HepG2 (cell line): ENCODE results near the gene MTX1. TPM values are rescaled to one million over a fixed set of nuclear protein-coding genes. Genes with fewer than 3 reads are reported as not detected.

ENCODE experiments used
- ATF7 ChIP-seq, 2 experiments: fragments of 450-650 bp in 1 of 2; sonication (generic) in 1 of 2; formaldehyde crosslinking in 1 of 2; IDR thresholded peaks; 2 replicates each; pipeline versions ENCODE4 v1.4.0 to v1.6.1; 2016 to 2020; ENCODE audit warnings: antibody characterized with exemption in 1 of 2, mild to moderate bottlenecking in 1 of 2, missing genetic modification reagents in 1 of 2
- CENPX ChIP-seq: sonication (generic); formaldehyde crosslinking; IDR thresholded peaks from 2 replicates; pipeline ENCODE4 v1.9.0; 2021; ENCODE audit warnings: mild to moderate bottlenecking, missing genetic modification reagents, moderate library complexity
- ERF ChIP-seq: IDR thresholded peaks from 2 replicates; pipeline ENCODE4 v1.6.1; 2018; ENCODE audit warnings: missing biosample characterization, missing genetic modification reagents
- EZH2 ChIP-seq: conservative IDR thresholded peaks from 2 replicates; pipeline ENCODE4 v1.6.1; 2012; ENCODE audit warnings: mild to moderate bottlenecking, low read depth, low read length, moderate library complexity
- GATA4 ChIP-seq: sonication (generic); IDR thresholded peaks from 2 replicates; pipeline ENCODE4 v1.6.1; 2016; ENCODE audit warnings: antibody characterized with exemption, low read depth, borderline replicate concordance
- GFI1 ChIP-seq: sonication (generic); formaldehyde crosslinking; IDR thresholded peaks from 2 replicates; pipeline ENCODE4 v1.5.0; 2020; ENCODE audit warnings: missing genetic modification reagents, mild to moderate bottlenecking, borderline replicate concordance
- KLF12 ChIP-seq: sonication (generic); formaldehyde crosslinking; IDR thresholded peaks from 2 replicates; pipeline ENCODE4 v1.4.0; 2020; ENCODE audit warnings: missing genetic modification reagents, borderline replicate concordance
- KLF6 ChIP-seq: IDR thresholded peaks from 2 replicates; pipeline ENCODE4 v1.8.0; 2016; ENCODE audit warnings: missing biosample characterization, missing genetic modification reagents
- MZF1 ChIP-seq: sonication (generic); formaldehyde crosslinking; IDR thresholded peaks from 2 replicates; pipeline ENCODE4 v1.8.1; 2023; ENCODE audit warnings: mild to moderate bottlenecking, missing genetic modification reagents, borderline replicate concordance
- RCOR2 ChIP-seq: IDR thresholded peaks from 2 replicates; pipeline ENCODE4 v1.6.1; 2016; ENCODE audit warnings: missing biosample characterization, missing genetic modification reagents
- SP5 ChIP-seq: IDR thresholded peaks from 2 replicates; pipeline ENCODE4 v1.6.1; 2016; ENCODE audit warnings: low read depth, borderline replicate concordance
- TAF15 ChIP-seq: fragments of 200-400 bp; formaldehyde crosslinking; IDR thresholded peaks from one replicate; pipeline ENCODE4 v1.6.1; 2018; ENCODE audit warnings: mild to moderate bottlenecking, low read depth, low read length; ENCODE audit not compliant: poor library complexity, severe bottlenecking
- WIZ ChIP-seq: sonication (generic); formaldehyde crosslinking; IDR thresholded peaks from 2 replicates; pipeline ENCODE4 v1.5.1; 2020; ENCODE audit warnings: mild to moderate bottlenecking, missing genetic modification reagents
- ZBTB21 ChIP-seq: sonication (generic); formaldehyde crosslinking; IDR thresholded peaks from 2 replicates; pipeline ENCODE4 v1.4.0; 2020; ENCODE audit warnings: missing genetic modification reagents
- ZC3H4 ChIP-seq: sonication (generic); formaldehyde crosslinking; IDR thresholded peaks from 2 replicates; pipeline ENCODE4 v1.4.0; 2020; ENCODE audit warnings: missing genetic modification reagents, borderline replicate concordance
- ZFP41 ChIP-seq: sonication (generic); formaldehyde crosslinking; IDR thresholded peaks from 2 replicates; pipeline ENCODE4 v1.4.0; 2020; ENCODE audit warnings: mild to moderate bottlenecking, missing genetic modification reagents, borderline replicate concordance
- ZNF263 ChIP-seq: sonication (generic); formaldehyde crosslinking; IDR thresholded peaks from 2 replicates; pipeline ENCODE4 v1.4.0; 2020; ENCODE audit warnings: missing genetic modification reagents
- ZNF891 ChIP-seq: sonication (generic); formaldehyde crosslinking; IDR thresholded peaks from 2 replicates; pipeline ENCODE4 v1.5.0; 2020; ENCODE audit warnings: mild to moderate bottlenecking, missing genetic modification reagents
- polyA plus RNA-seq, 8 experiments: library from polyadenylated mRNA; depleted of rRNA in 3 of 8; stranded (reverse) in 7 of 8; unstranded in 1 of 8; fragments of >200 nt; fragmentation: Illumina TruSeq in 4 of 8; extraction: Trizol in 4 of 8; gene quantifications; 2 replicates each; pipeline versions ENCODE4 v1.2.1 to v1.2.3, GENCODE V29; 2011 to 2016; ENCODE audit warnings: low read depth in 4 of 8, missing spikeins in 1 of 8, mixed read lengths in 1 of 8; ENCODE audit not compliant: insufficient read depth in 1 of 8
- total RNA-seq, 5 experiments: library from RNA; depleted of rRNA; stranded (reverse); fragments of >200 nt; fragmentation: Illumina TruSeq; extraction: Trizol; gene quantifications; 2 replicates each; pipeline ENCODE4 v1.2.3, GENCODE V29; 2016; ENCODE audit warnings: low read depth in 1 of 5
- TF ChIP-seq, protein P1 (sequence below), 2 experiments: fragments of 450-650 bp in 1 of 2; sonication (generic) in 1 of 2; formaldehyde crosslinking; IDR thresholded peaks; 2 replicates each; pipeline versions ENCODE4 v1.5.0 to v1.8.0; 2020 to 2022; ENCODE audit warnings: mild to moderate bottlenecking in 1 of 2, missing genetic modification reagents in 1 of 2
- TF ChIP-seq, protein P2 (sequence below): sonication (generic); formaldehyde crosslinking; IDR thresholded peaks from 2 replicates; pipeline ENCODE4 v1.4.0; 2020; ENCODE audit warnings: missing genetic modification reagents, mild to moderate bottlenecking, borderline replicate concordance
- TF ChIP-seq, protein P3 (sequence below): IDR thresholded peaks from 2 replicates; pipeline ENCODE4 v1.6.1; 2016; ENCODE audit warnings: control low read depth
- TF ChIP-seq, protein P4 (sequence below): sonication (generic); formaldehyde crosslinking; IDR thresholded peaks from 2 replicates; pipeline ENCODE4 v1.4.0; 2020; ENCODE audit warnings: mild to moderate bottlenecking, low read depth, missing genetic modification reagents
- TF ChIP-seq, protein P5 (sequence below): conservative IDR thresholded peaks from 2 replicates; pipeline ENCODE4 v1.6.1; 2018; ENCODE audit warnings: missing genetic modification reagents

The MTX1 gene
- total and polyA plus RNA-seq, 2 of the 13 experiments (the other 11 are each of a cell fraction or from before 2014, with no cell fraction given): 64.5 to 72.6 TPM

- TF ChIP-seq GFI1 (CRISPR knock-in tag): no peak
- TF ChIP-seq RCOR2 (CRISPR knock-in tag): no peak
- TF ChIP-seq KLF12 (CRISPR knock-in tag): peak; percentile 95
- 0 out of 2 replicates have a peak, but pooled peaks have one; percentile 44 for TF ChIP-seq ZNF263 (CRISPR knock-in tag)
- TF ChIP-seq, protein P1, sequence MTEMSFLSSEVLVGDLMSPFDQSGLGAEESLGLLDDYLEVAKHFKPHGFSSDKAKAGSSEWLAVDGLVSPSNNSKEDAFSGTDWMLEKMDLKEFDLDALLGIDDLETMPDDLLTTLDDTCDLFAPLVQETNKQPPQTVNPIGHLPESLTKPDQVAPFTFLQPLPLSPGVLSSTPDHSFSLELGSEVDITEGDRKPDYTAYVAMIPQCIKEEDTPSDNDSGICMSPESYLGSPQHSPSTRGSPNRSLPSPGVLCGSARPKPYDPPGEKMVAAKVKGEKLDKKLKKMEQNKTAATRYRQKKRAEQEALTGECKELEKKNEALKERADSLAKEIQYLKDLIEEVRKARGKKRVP (CRISPR knock-in tag; IDR thresholded peaks at IDR 0.05): no peak
- peak; percentile 73 for TF ChIP-seq ERF (CRISPR knock-in tag)
- TF ChIP-seq, protein P2, sequence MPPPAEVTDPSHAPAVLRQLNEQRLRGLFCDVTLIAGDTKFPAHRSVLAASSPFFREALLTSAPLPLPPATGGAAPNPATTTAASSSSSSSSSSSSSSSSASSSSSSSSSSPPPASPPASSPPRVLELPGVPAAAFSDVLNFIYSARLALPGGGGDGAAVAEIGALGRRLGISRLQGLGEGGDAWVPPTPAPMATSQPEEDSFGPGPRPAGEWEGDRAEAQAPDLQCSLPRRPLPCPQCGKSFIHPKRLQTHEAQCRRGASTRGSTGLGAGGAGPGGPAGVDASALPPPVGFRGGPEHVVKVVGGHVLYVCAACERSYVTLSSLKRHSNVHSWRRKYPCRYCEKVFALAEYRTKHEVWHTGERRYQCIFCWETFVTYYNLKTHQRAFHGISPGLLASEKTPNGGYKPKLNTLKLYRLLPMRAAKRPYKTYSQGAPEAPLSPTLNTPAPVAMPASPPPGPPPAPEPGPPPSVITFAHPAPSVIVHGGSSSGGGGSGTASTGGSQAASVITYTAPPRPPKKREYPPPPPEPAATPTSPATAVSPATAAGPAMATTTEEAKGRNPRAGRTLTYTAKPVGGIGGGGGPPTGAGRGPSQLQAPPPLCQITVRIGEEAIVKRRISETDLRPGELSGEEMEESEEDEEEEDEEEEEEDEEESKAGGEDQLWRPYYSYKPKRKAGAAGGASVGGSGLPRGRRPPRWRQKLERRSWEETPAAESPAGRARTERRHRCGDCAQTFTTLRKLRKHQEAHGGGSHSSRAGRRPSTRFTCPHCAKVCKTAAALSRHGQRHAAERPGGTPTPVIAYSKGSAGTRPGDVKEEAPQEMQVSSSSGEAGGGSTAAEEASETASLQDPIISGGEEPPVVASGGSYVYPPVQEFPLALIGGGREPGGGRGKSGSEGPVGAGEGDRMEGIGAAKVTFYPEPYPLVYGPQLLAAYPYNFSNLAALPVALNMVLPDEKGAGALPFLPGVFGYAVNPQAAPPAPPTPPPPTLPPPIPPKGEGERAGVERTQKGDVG (CRISPR knock-in tag): no peak
- TF ChIP-seq, protein P3, sequence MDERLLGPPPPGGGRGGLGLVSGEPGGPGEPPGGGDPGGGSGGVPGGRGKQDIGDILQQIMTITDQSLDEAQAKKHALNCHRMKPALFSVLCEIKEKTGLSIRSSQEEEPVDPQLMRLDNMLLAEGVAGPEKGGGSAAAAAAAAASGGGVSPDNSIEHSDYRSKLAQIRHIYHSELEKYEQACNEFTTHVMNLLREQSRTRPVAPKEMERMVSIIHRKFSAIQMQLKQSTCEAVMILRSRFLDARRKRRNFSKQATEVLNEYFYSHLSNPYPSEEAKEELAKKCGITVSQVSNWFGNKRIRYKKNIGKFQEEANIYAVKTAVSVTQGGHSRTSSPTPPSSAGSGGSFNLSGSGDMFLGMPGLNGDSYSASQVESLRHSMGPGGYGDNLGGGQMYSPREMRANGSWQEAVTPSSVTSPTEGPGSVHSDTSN: no peak
- TF ChIP-seq GATA4: peak; percentile 37; the same call in 1 of the 2 replicates
- TF ChIP-seq, protein P4, sequence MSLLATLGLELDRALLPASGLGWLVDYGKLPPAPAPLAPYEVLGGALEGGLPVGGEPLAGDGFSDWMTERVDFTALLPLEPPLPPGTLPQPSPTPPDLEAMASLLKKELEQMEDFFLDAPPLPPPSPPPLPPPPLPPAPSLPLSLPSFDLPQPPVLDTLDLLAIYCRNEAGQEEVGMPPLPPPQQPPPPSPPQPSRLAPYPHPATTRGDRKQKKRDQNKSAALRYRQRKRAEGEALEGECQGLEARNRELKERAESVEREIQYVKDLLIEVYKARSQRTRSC: no peak
- TF ChIP-seq SP5: peak; percentile 29; the same call in 1 of the 2 replicates
- no peak; the same call in 1 of the 2 replicates for TF ChIP-seq ZBTB21 (CRISPR knock-in tag)
- TF ChIP-seq MZF1: no peak
- no peak for TF ChIP-seq ZFP41 (CRISPR knock-in tag)
- TF ChIP-seq TAF15: no peak
- no peak for TF ChIP-seq EZH2
- TF ChIP-seq KLF6 (CRISPR knock-in tag): no peak; the same call in 1 of the 2 replicates
- no peak for TF ChIP-seq WIZ (CRISPR knock-in tag)
- TF ChIP-seq ZNF891 (CRISPR knock-in tag): no peak
- TF ChIP-seq CENPX: no peak
- no peak for TF ChIP-seq ATF7 (IDR thresholded peaks at IDR 0.05)
- no peak for TF ChIP-seq ATF7 (CRISPR knock-in tag; IDR thresholded peaks at IDR 0.05)
- TF ChIP-seq, protein P5, sequence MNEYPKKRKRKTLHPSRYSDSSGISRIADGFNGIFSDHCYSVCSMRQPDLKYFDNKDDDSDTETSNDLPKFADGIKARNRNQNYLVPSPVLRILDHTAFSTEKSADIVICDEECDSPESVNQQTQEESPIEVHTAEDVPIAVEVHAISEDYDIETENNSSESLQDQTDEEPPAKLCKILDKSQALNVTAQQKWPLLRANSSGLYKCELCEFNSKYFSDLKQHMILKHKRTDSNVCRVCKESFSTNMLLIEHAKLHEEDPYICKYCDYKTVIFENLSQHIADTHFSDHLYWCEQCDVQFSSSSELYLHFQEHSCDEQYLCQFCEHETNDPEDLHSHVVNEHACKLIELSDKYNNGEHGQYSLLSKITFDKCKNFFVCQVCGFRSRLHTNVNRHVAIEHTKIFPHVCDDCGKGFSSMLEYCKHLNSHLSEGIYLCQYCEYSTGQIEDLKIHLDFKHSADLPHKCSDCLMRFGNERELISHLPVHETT (CRISPR knock-in tag): peak; percentile 91; the same call in 1 of the 2 replicates
- TF ChIP-seq ZC3H4 (CRISPR knock-in tag): no peak
These were observed 35.6 kb upstream of the MTX1 start, which contains the start of gene KRTCAP2 (continued) for GRCh38 chr1:155172732-155173477.
